PC-9 (cell line): Measurements from ENCODE around the gene TFAP2A. TPM values are rescaled to one million over a fixed set of nuclear protein-coding genes. Genes with fewer than 3 reads are reported as not detected.

Experiments
- BruUV-seq: library from RNA; stranded (reverse); fragments of 400-500 nt; replicated peaks from 2 replicates; lab custom pipeline; 2021; lab: Mats Ljungman, UMichigan
- CTCF ChIA-PET: fragments of 300-600 bp; sonication (Branson Sonifier 250); formaldehyde crosslinking; loops from one replicate; lab custom pipeline; 2022; ENCODE audit warnings: antibody characterized with exemption; lab: Charles Lee
- POLR2A ChIA-PET: fragments of 300-600 bp; sonication (Branson Sonifier 250); formaldehyde crosslinking; loops from one replicate; lab custom pipeline; 2022; ENCODE audit warnings: antibody characterized with exemption; ENCODE audit not compliant: unreplicated experiment; lab: Charles Lee
- DNase-seq, 2 experiments: peaks; one replicate each; pipeline versions ENCODE4 v3.0.0 to v3.0.0-alpha.2; 2015 to 2022; ENCODE audit warnings: mixed read lengths in 1 of 2
- H2AFZ ChIP-seq: fragments of 200-600 bp; sonication (generic); 2 replicates; pipeline ENCODE4 v1.8.1; 2017; ENCODE audit warnings: antibody characterized with exemption
- H3F3A ChIP-seq: fragments of 200-600 bp; sonication (generic); 2 replicates; pipeline ENCODE4 v1.8.1; 2017; ENCODE audit warnings: antibody characterized with exemption, mild to moderate bottlenecking, low read depth; ENCODE audit not compliant: insufficient read depth
- H3K27ac ChIP-seq: fragments of 200-600 bp; sonication (generic); 2 replicates; pipeline ENCODE4 v1.6.1; 2016; ENCODE audit warnings: mixed run types
- H3K27me3 ChIP-seq: fragments of 200-600 bp; sonication (generic); 2 replicates; pipeline ENCODE4 v1.6.1; 2016; ENCODE audit warnings: low read depth, mixed run types; ENCODE audit not compliant: insufficient read depth
- H3K36me3 ChIP-seq: fragments of 200-600 bp; sonication (generic); 2 replicates; pipeline ENCODE4 v1.6.1; 2016; ENCODE audit warnings: low read depth, mixed run types
- H3K4me1 ChIP-seq: fragments of 200-600 bp; sonication (generic); replicated peaks from 2 replicates; pipeline ENCODE4 v1.6.1; 2016; ENCODE audit warnings: mixed run types; ENCODE audit not compliant: insufficient read depth
- H3K4me2 ChIP-seq: fragments of 200-600 bp; sonication (generic); 2 replicates; pipeline ENCODE4 v1.6.1; 2017; ENCODE audit warnings: mixed run types
- H3K4me3 ChIP-seq: fragments of 200-600 bp; sonication (generic); 2 replicates; pipeline ENCODE4 v1.6.1; 2016; ENCODE audit warnings: mixed run types
- H3K79me2 ChIP-seq: fragments of 200-600 bp; sonication (generic); 2 replicates; pipeline ENCODE4 v1.6.1; 2017; ENCODE audit warnings: low read depth, mixed run types
- H3K9me2 ChIP-seq: fragments of 200-600 bp; sonication (generic); 2 replicates; pipeline ENCODE4 v1.8.1; 2017; ENCODE audit warnings: mild to moderate bottlenecking; ENCODE audit not compliant: insufficient read depth
- H3K9me3 ChIP-seq: fragments of 200-600 bp; sonication (generic); 2 replicates; pipeline ENCODE4 v1.8.1; 2016; ENCODE audit warnings: low read depth; ENCODE audit not compliant: insufficient read depth
- H4K20me1 ChIP-seq: fragments of 200-600 bp; sonication (generic); 2 replicates; pipeline ENCODE4 v1.8.1; 2017; ENCODE audit not compliant: insufficient read depth
- EZH2 ChIP-seq: fragments of 200-600 bp; sonication (generic); IDR thresholded peaks from 2 replicates; pipeline ENCODE4 v1.8.0; 2017; ENCODE audit warnings: antibody characterized with exemption, low read depth
- intact Hi-C: fragments of 100-400 bp; cut with micrococcal nuclease; formaldehyde crosslinking; loops from one replicate; pipeline ENCODE4 v1.10.0; 2022; ENCODE audit not compliant: unreplicated experiment
- total RNA-seq: library from RNA; stranded (reverse); gene quantifications from 2 replicates; pipeline ENCODE4 v1.2.3, GENCODE V29; 2021
- TF ChIP-seq, protein P1 (sequence below): fragments of 200-600 bp; sonication (generic); conservative IDR thresholded peaks from 2 replicates; pipeline ENCODE4 v1.6.1; 2017; ENCODE audit warnings: mixed run types, antibody characterized with exemption, mild to moderate bottlenecking, moderate library complexity

The TFAP2A gene
- total RNA-seq, 1 experiment from 2014 or later = 43.8 TPM

GRCh38 chr6:10373642-10374359 lies 41.1 kb downstream of the TFAP2A start:
- H3K4me3 ChIP-seq = no peak overlapping the region
- H3K27ac ChIP-seq = no peak overlapping the region

GRCh38 chr6:10369896-10370295 lies 45.0 kb downstream of the TFAP2A start:
- ChIA-PET CTCF (no interaction called here), POLR2A (no interaction called here)
- Histone ChIP-seq H4K20me1 (no peaks in the 10 kb centered on the region), H3F3A (no peaks in the 10 kb centered on the region), H3K9me3 (no peaks in the 10 kb centered on the region), H3K36me3 (no peaks in the 10 kb centered on the region), H3K79me2 (no peaks in the 10 kb centered on the region), H3K4me1 (peaks cover 9% of the 10 kb centered on the region), H3K27me3 (no peaks in the 10 kb centered on the region), H3K4me2 (no peak overlapping the region), H2AFZ (no peak overlapping the region), H3K27ac (no peak overlapping the region), H3K4me3 (no peak overlapping the region), H3K9me2 (no peaks in the 10 kb centered on the region)
- peak in 1 of 2 experiments; percentile 66 for DNase-seq
- BruUV-seq = no TSS peak
- TF ChIP-seq, protein P1, sequence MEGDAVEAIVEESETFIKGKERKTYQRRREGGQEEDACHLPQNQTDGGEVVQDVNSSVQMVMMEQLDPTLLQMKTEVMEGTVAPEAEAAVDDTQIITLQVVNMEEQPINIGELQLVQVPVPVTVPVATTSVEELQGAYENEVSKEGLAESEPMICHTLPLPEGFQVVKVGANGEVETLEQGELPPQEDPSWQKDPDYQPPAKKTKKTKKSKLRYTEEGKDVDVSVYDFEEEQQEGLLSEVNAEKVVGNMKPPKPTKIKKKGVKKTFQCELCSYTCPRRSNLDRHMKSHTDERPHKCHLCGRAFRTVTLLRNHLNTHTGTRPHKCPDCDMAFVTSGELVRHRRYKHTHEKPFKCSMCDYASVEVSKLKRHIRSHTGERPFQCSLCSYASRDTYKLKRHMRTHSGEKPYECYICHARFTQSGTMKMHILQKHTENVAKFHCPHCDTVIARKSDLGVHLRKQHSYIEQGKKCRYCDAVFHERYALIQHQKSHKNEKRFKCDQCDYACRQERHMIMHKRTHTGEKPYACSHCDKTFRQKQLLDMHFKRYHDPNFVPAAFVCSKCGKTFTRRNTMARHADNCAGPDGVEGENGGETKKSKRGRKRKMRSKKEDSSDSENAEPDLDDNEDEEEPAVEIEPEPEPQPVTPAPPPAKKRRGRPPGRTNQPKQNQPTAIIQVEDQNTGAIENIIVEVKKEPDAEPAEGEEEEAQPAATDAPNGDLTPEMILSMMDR = no peak
- TF ChIP-seq EZH2 = no peak
- intact Hi-C loops = no loop called here

More at GRCh38 chr6:10373642-10374359, 41.1 kb downstream of the TFAP2A start:
- TF ChIP-seq, protein P1 = no peak
- TF ChIP-seq EZH2 = no peak
- intact Hi-C loops = no loop called here
- Histone ChIP-seq H3K9me2 (no peaks in the 10 kb centered on the region), H3K79me2 (no peaks in the 10 kb centered on the region), H3K27me3 (no peaks in the 10 kb centered on the region), H3K36me3 (no peaks in the 10 kb centered on the region), H4K20me1 (no peaks in the 10 kb centered on the region), H3F3A (no peaks in the 10 kb centered on the region), H3K9me3 (no peaks in the 10 kb centered on the region), H2AFZ (0 out of 2 replicates have a peak overlapping the region, but pooled peaks have one; percentile 66), H3K4me2 (0 out of 2 replicates have a peak overlapping the region, but pooled peaks have one; percentile 19), H3K4me1 (peaks cover 9% of the 10 kb centered on the region)
- DNase-seq = peak in 1 of 2 experiments; percentile 12
- ChIA-PET CTCF (no interaction called here), POLR2A (no interaction called here)
- BruUV-seq = no TSS peak

DNA sequence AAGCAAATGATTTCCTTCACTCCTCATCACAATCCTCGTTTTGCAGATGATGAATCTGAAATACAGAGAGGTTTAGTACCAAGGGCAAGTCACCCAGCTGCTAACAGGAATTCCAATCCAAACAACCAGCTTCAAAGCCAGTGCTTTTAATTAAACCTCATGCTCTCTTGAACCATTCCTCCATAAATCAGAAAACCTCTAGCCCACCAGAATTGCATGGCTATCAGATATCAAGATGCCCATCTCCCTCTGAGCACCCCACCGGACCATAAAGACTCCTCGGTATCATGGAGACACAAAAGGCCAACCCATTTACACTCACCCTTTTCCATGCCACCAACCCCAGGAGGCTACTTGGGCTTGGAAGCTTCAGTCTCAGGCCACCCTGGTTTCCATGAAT lies 46.0 kb downstream of the TFAP2A start:
- Histone ChIP-seq H4K20me1 (no peaks in the 10 kb centered on the region), H3K9me3 (no peaks in the 10 kb centered on the region), H3K27ac (no peak overlapping the region), H3K27me3 (no peaks in the 10 kb centered on the region), H3K4me2 (no peak overlapping the region), H3K36me3 (no peaks in the 10 kb centered on the region), H2AFZ (no peak overlapping the region), H3K4me1 (peaks cover 4% of the 10 kb centered on the region), H3K79me2 (no peaks in the 10 kb centered on the region), H3K4me3 (no peak overlapping the region), H3F3A (no peaks in the 10 kb centered on the region), H3K9me2 (no peaks in the 10 kb centered on the region)
- no peak for DNase-seq
- intact Hi-C loops = no loop called here
- TF ChIP-seq, protein P1 = no peak
- no TSS peak for BruUV-seq
- CTCF ChIA-PET = no interaction called here
- POLR2A ChIA-PET = interaction anchor here (0.6 kb wide), 1 partner anchor 1687 kb away, joined by 3 read pairs; no protein-coding TSS in a partner anchor
